Activated T-cell treated with anti-CD3 and anti-CD28 coated beads, Interleukin-2, amount 50 U/mL, for 1 hour (primary cell): Measurements from ENCODE around the gene AQP12B.
"Not testable (repeated sequence)": the region's sequence is repeated elsewhere in the genome, so short reads cannot be mapped to it uniquely, and the experiment has no call there.

Experiments used
- DNase-seq: peaks from one replicate; pipeline ENCODE4 v3.0.0-alpha.2; 2020

AQP12B gene

GRCh38 chr2:240683329-240683979, 769 bp upstream of the AQP12B start:
- DNase-seq: not testable (repeated sequence)

DNA sequence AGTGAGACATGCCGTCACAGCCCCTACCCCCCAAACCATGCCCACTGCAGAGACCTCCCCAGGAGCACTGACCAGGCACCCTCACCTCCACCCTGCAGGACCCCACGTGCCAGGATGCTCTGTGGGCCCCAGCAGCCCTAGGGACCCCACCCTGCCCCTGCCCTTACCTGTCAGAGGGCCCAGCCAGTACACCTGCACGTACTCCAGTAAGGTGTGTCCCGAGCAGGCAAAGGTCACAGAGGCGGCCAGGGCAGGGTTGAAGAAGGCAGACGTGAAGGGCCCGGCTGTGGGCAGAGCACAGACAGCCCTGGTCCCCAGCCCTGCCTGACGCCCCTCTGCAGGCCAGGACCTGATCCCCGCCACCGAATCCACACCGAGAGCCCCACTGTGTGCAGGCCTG, 2.5 kb downstream of the AQP12B start:
- DNase-seq: not testable (repeated sequence)

- DNase-seq: not testable (repeated sequence)
Observed at GRCh38 chr2:240678909-240679308, 3.8 kb downstream of the AQP12B start.

DNA sequence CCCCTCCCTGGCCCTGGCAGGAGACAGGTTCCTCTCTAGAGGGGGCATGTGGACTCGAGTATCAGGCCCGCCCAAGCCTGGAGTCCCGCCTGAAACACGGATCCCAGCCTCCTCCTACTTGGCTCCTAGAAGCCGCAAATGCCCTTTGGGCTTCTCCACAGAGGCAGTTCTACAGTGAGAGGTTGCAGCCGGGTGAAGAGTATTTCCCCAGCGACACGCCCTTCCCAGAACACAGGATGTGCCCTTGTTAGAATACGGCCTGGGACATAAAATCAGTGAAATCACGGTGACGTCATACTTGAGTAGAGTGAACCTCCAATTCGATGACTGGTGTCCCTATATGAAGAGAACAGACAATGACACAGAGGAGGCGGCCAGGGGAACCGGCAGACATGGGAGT, 4.6 kb downstream of the AQP12B start:
- DNase-seq: not testable (repeated sequence)

DNA sequence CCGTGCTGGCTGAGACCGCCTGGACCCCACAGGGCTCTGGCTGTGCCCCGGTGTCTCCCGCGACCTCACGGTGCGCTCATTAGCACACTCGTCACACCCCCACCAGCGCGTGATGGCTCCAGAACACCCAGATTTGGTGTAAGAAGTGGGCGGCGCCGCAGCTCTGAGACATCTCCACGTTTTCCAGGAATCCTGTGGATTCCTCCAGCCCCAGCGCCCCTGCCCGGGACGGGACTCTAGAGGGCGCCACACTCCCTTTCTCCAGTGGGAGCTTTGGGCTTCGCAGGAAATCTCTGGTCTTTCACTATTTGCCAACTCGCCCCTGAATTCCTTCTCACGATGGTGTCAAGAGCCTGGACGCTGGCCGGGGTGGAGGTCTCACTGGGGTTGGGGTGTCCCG, 7.3 kb downstream of the AQP12B start:
- DNase-seq: not testable (repeated sequence)

DNA sequence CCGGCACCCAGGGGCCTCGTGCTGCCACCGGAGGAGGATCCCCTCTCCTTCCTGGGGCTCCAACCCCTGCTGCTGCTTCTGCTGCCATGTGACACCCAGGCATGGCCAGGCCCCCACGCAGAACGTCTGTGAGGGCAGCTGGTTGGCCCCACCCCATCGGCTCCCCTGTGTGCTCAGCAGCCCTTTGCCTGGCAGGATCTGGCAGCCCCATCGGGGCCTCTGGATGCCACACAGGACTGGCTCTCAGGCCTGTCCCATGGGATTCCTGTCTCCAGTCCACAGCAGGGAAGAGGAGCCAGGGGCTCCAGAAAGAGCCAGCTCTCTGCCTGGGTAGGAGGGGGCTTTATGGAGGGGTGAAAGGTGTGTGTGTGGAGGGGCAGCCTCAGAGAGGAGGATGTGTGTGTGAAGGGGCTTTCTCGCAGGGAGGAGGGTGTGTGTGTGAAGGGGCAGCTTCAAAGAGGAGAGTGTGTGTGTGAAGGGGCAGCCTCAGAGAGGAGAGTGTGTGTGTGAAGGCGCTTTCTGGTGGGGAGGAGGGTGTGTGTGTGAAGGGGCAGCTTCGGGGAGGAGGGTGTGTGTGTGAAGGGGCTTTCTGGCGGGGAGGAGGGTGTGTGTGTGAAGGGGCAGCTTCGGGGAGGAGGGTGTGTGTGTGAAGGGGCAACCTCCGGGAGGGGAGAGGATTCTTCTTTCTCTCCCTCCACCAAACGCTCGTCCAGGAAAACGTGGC, 8.1 kb downstream of the AQP12B start:
- DNase-seq: not testable (repeated sequence)

DNA sequence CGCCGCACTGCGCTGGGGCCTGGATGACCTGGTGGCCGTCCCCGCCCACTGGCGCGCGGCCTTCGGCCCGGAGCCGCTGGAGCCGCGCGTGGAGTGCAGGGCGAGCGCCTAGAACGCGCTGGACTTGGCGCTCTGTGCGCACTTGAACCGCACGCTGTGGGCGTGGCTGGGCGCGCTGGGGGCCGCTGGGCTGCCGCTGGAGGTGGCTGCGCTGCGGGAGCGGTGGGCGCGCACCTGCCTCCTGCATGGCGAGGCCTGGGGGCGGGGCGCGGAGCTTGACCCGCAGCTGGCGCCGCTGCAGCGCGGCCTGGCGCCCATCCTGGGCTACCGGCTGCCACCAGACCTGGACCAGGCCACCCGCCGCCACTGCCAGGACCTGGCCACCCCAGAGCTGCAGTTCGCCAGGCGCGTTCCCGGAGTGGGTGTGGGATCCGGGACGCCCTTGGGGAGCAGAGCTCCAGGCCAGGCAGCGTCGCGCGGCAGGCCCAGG, 9.9 kb downstream of the AQP12B start:
- DNase-seq: no peak

DNA sequence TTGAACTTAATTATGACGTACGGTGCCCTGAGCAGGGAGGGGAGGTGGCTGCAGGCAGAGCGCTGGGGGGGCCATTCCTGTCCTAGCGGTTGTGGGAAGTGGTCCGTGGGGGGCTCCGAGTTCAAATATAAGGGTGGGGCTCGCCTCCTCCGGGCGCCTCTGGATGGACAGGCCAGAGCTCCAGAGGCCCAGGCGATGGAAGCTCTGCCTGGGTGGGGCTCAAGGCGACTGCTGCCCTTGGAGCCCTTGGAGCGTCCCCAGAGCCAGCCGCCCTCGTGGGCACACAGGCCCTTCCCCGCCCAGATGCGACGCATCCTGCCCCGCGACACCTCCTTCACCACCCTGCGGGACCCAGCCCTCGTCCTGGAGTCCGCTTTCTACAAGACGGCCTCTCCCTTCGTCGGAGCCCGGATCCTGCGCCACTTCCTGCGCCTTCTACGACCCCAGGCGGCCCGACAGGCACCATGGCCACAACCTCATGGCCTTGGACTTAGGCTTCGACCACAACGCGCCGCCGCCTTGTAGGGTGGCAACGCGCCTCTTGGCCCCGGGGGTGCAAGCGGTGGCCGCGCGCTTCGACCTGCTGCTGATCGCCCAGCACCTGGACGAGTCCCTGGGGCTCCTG, 10.5 kb downstream of the AQP12B start:
- DNase-seq: no peak

GRCh38 chr2:240670950-240671349, 11.7 kb downstream of the AQP12B start:
- DNase-seq: no peak

DNA sequence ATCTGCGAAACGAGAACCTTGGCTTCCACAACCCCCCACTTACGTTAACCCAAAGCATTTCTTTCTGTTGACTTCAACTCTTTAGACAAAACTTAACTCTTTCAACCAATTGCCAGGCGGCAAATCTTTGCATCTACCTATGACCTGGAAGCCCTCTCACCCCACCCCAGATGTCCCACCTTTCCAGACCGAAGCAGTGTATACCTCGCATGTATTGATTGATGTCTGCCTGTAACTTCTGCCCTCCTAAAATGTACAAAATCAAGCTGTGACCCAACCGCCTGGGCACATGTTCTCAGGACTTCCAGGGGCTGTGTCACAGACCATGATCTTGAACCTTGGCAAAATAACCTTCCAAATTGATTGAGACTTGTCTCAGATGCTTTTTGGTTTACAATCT, 12.3 kb downstream of the AQP12B start:
- no peak for DNase-seq

DNA sequence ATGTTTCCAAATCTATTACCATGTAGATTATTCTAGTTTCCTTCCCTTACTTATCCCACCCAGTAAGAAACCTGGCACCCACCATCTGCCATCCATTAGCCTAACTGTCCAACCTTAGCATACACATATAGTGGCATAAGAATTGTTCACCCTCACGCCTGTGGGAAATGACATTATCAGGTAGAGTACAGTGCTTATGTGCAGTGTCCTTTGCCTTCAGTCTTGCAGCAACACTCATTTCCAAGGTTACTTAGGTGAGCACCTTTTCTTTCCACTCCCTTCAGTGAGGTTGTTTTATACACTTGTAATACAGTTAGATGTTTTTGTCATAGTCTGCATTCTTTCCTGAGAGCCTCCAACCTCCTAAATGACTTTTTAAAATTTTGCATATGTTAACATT, 18.1 kb downstream of the AQP12B start:
- DNase-seq: no peak

DNA sequence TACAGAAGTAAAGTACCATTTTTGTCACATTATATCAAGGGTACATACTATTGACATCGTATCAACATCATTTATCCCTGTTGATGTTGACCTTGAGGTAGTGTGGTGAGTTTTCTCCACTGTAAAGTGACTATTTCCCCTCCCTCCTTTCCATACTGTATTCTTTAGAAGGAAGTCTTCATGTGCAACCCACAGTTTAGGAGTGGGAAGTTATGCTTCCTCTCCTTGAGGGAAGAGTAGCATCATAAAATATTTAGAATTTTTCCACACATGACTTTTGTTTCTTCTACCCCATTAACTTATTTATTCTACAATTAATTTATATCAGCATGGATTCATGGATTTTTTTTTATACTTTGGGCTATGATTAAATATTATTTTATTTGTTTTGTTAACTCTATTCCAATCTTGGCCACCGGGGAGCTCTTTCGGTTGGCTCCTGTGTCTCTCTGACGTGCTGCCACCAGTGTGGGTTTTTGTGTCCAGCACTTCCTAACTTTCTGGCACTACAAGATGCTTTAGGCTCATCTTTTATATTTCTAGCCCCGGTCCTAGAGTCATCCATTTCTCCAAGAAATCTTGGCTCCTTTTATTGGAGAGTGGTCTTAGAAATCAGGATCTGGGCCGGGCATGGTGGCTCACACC, 19.0 kb downstream of the AQP12B start:
- no peak for DNase-seq

DNA sequence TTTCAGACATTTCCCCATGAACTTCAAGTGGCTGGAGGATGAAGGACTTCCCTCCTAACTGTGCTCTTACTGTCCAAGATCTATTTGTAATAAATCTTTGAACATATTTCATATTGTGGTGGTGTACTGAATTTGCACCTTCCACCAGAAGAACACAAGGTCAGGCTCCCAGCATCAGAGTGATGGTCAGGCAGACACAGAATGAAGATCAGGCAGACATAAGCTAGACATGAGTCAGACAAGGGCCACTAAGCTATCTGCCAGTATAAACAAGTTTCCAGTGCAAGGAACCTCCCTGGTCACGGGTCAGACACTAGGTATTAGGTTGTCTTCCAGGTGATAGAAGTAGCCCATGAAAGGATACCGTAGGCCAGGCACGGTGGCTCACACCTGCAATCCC, 20.0 kb downstream of the AQP12B start:
- DNase-seq: no peak

DNA sequence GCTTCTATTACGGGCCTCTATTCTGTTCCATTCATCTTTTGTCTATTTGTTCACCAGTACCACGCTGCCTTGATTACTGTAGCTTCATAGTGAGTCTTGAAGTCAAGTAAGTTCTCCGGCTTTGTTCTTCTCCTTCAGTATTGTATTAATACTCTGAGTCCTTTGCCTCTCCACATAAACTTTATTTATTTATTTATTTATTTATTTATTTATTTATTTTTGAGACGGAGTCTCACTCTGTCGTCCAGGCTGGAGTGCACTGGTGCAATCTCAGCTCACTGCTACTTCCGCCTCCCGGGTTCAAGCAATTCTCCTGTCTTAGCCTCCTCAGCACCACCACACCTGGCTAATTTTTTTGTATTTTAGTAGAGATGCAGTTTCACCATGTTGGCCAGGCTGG, 22.8 kb downstream of the AQP12B start:
- not testable (repeated sequence) for DNase-seq

DNA sequence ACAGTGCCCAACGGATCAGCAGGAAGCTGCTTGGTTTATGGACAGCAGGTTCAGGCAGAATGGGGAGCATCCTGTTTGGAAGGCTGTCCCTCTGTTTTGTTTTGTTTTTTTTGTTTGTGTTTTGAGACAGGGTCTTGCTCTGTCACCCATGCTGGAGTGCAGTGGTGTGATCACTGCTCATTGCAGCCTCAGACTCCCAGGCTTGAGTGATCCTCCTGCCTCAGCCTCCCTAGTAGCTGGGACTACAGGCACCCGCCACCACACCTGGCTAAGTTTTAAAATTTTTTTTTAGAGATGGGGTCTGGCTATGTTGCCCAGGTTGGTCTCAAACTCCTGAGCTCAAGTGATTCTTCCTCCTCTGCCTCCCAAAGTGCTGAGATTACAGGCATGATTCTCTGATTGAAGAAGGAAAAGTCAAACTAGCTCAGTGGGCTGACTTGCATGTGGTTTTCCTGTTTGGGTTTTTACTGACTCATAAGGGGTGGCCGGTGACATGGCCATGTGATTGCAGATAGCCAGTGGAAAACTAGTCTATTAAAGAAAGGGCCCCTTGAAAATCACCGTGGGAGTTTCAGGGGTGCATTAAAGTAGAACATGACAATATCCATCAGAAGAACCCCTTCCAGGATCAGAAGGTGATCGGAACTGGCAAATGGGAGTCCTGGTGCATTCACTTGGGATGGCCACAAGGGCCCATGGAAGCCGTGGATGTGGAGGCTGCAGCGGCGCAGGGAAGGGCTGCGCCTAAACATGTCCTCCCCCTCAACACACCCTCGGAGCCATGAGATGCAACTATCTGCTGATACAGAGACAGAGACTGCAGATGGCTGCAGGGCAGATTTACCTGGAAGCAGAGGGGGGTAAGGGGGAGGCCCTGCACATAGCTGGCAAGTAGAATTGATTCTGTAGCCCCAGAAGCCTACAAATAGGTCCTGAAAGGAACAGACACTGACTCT, 26.5 kb downstream of the AQP12B start:
- DNase-seq: no peak

DNA sequence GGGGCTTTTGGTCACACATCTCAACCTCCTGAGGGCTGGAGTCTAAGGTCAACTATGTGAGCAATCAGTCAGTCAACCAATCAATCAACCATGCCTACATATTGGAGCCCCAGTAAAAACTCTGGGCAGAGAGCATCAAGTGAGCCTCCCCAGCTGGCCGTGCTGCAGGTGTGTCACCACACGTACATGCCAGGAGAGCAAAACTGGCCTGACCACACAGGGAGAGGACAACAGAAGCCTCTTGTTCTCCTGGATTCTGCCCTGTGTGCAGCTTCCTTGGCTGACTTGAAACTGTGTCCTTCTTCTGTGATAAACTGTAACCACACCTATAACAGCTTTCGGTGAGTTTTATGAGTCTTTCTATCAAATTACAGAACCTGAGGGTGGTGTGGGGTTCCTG, 31.5 kb downstream of the AQP12B start:
- DNase-seq: no peak

- DNase-seq: no peak
Observed at GRCh38 chr2:240650254-240650965, 32.3 kb downstream of the AQP12B start.

GRCh38 chr2:240649331-240649730, 33.4 kb downstream of the AQP12B start:
- DNase-seq: no peak

DNA sequence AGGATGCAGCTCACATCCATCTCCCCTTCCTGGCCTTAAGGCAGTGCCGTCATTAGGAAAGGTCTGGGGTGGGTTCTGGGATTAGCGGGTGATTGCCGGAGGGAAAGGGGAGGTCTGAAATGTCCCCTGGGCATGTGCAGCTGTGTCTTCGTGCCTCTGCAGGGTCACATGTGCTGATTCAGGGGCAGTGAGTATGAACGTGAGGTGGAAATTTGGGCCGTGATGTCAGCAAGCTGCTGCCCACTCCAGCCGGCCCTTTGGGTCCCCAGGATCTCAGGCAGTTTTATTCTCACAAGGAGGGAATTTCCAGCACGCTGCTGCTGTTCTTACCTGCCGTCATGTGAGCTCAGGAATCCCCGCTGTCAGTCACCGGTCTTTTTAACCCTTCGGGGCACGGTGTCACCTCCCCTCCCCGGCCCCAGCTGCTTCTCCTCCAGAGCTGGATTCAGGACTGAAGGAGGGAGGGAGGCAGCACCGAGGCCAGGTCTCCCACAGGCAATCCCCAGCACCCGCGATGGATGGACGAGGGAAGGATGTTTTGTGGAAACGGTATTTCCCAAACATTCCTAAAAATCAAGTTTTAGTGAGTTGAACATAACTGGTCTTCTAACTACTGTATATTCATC, 33.9 kb downstream of the AQP12B start:
- no peak for DNase-seq

- DNase-seq: no peak
Observed at GRCh38 chr2:240648155-240648649, 34.5 kb downstream of the AQP12B start.
